GM12878 (cell line): ENCODE results near the gene SEMA7A. TPM values are rescaled to one million over a fixed set of nuclear protein-coding genes. Genes with fewer than 3 reads are reported as not detected.
A peak's percentile ranks its signal among the peaks of the same experiment; 100 is the strongest.

ENCODE experiments used
- ASH2L ChIP-seq: fragments of 300-600, 200-600 bp; sonication (generic); IDR thresholded peaks from 2 replicates; pipeline ENCODE4 v1.6.1; 2017; ENCODE audit warnings: low read depth, mild to moderate bottlenecking, borderline replicate concordance
- BCL11A ChIP-seq: IDR thresholded peaks from 2 replicates; pipeline ENCODE4 v1.6.1; 2011; ENCODE audit warnings: low read depth, low read length
- BCL3 ChIP-seq: IDR thresholded peaks from 2 replicates; pipeline ENCODE4 v1.6.1; 2011; ENCODE audit warnings: borderline replicate concordance, low read depth, mild to moderate bottlenecking, moderate library complexity, low read length; ENCODE audit not compliant: insufficient read depth, poor library complexity, severe bottlenecking
- CBX3 ChIP-seq: fragments of 200-600 bp; sonication (generic); IDR thresholded peaks from 2 replicates; pipeline ENCODE4 v1.6.1; 2016; ENCODE audit warnings: low read depth, borderline replicate concordance
- E2F4 ChIP-seq: IDR thresholded peaks from 2 replicates; pipeline ENCODE4 v1.6.1; 2012; ENCODE audit warnings: low read depth, low read length, improper control_type of control experiment
- EED ChIP-seq: sonication (generic); IDR thresholded peaks from 2 replicates; pipeline ENCODE4 v1.6.1; 2016; ENCODE audit warnings: antibody characterized with exemption, low read depth
- ELK1 ChIP-seq: IDR thresholded peaks from 2 replicates; pipeline ENCODE4 v1.6.1; 2012; ENCODE audit warnings: low read depth, low read length, improper control_type of control experiment
- ETV6 ChIP-seq, 2 experiments: fragments of 450-650 bp in 1 of 2; IDR thresholded peaks in 1 of 2; conservative IDR thresholded peaks in 1 of 2; 2 replicates each; pipeline ENCODE4 v1.6.1; 2014; ENCODE audit warnings: antibody characterized with exemption in 1 of 2, borderline replicate concordance in 1 of 2, low read depth in 1 of 2, mild to moderate bottlenecking in 1 of 2, moderate library complexity in 1 of 2
- HDAC6 ChIP-seq: fragments of 200-600 bp; sonication (generic); IDR thresholded peaks from one replicate; pipeline ENCODE4 v1.8.0; 2017; ENCODE audit warnings: antibody characterized with exemption; ENCODE audit not compliant: unreplicated experiment
- IRF3 ChIP-seq: fragments of 450-650 bp; IDR thresholded peaks from 2 replicates; pipeline ENCODE4 v1.6.1; 2014; ENCODE audit warnings: mild to moderate bottlenecking
- IRF5 ChIP-seq: fragments of 450-650 bp; IDR thresholded peaks from 2 replicates; pipeline ENCODE4 v1.6.1; 2017; ENCODE audit warnings: borderline replicate concordance
- JUNB ChIP-seq: IDR thresholded peaks from 2 replicates; pipeline ENCODE4 v1.6.1; 2016; ENCODE audit warnings: antibody characterized with exemption, mild to moderate bottlenecking
- JUND ChIP-seq: IDR thresholded peaks from 2 replicates; pipeline ENCODE4 v1.6.1; 2012; ENCODE audit warnings: low read depth, mild to moderate bottlenecking, low read length, improper control_type of control experiment, moderate library complexity
- MXI1 ChIP-seq: fragments of 150-350 bp; IDR thresholded peaks from 2 replicates; pipeline ENCODE4 v1.6.1; 2011; ENCODE audit warnings: low read depth, mild to moderate bottlenecking, inconsistent platforms, low read length, improper control_type of control experiment
- MYB ChIP-seq: fragments of 150-350 bp; IDR thresholded peaks from 2 replicates; pipeline ENCODE4 v1.6.1; 2014; ENCODE audit warnings: mild to moderate bottlenecking, low read depth, low read length, borderline replicate concordance
- NR2F1 ChIP-seq: fragments of 450-650 bp; conservative IDR thresholded peaks from 2 replicates; pipeline ENCODE4 v1.6.1; 2017; ENCODE audit warnings: mild to moderate bottlenecking
- POLR2A ChIP-seq: IDR thresholded peaks from 2 replicates; pipeline ENCODE4 v1.6.1; 2011; ENCODE audit warnings: low read depth, mild to moderate bottlenecking, low read length
- POLR2AphosphoS2 ChIP-seq: IDR thresholded peaks from 2 replicates; pipeline ENCODE4 v1.6.1; 2011; ENCODE audit warnings: low read depth, mild to moderate bottlenecking, low read length, improper control_type of control experiment, moderate library complexity
- SMAD1 ChIP-seq: fragments of 450-650 bp; IDR thresholded peaks from 2 replicates; pipeline ENCODE4 v1.6.1; 2018; ENCODE audit warnings: mild to moderate bottlenecking, low read depth; ENCODE audit not compliant: partially characterized antibody
- SREBF1 ChIP-seq: IDR thresholded peaks from 2 replicates; pipeline ENCODE4 v1.6.1; 2012; ENCODE audit warnings: mild to moderate bottlenecking, low read length
- SUZ12 ChIP-seq: fragments of 200-600 bp; sonication (generic); IDR thresholded peaks from one replicate; pipeline ENCODE4 v1.6.1; 2018; ENCODE audit warnings: antibody characterized with exemption, mild to moderate bottlenecking; ENCODE audit not compliant: unreplicated experiment
- USF1 ChIP-seq: IDR thresholded peaks from 2 replicates; pipeline ENCODE4 v1.6.1; 2011; ENCODE audit warnings: borderline replicate concordance, low read depth, mild to moderate bottlenecking, moderate library complexity, mixed read lengths, low read length; ENCODE audit not compliant: insufficient read depth; ENCODE audit errors: extremely low read length
- ZNF622 ChIP-seq: fragments of 450-650 bp; IDR thresholded peaks from 2 replicates; pipeline ENCODE4 v1.6.1; 2017; ENCODE audit warnings: mild to moderate bottlenecking, inconsistent platforms
- ZSCAN29 ChIP-seq: fragments of 450-650 bp; IDR thresholded peaks from 2 replicates; pipeline ENCODE4 v1.6.1; 2017; ENCODE audit warnings: mild to moderate bottlenecking, moderate library complexity
- polyA plus RNA-seq, 11 experiments: library from polyadenylated mRNA; depleted of rRNA in 4 of 11; unstranded in 6 of 11; stranded (reverse) in 5 of 11; fragments of >200 nt; fragmentation: Nextera tagmentation in 4 of 11; fragmentation: Illumina TruSeq in 1 of 11; extraction: Ambion mirVana in 4 of 11; extraction: Trizol in 1 of 11; gene quantifications; 1 replicate in 1 of 11; 2 replicates in 10 of 11; pipeline versions ENCODE4 v1.2.1 to v1.2.3, GENCODE V29; 2011 to 2016; ENCODE audit warnings: inconsistent platforms in 2 of 11, missing spikeins in 2 of 11, low read depth in 1 of 11
- total RNA-seq, 4 experiments: library from RNA; depleted of rRNA in 3 of 4; stranded (reverse); fragments of >200 nt in 3 of 4; fragmentation: Illumina TruSeq in 1 of 4; extraction: Trizol in 1 of 4; gene quantifications; 2 replicates each; pipeline versions ENCODE4 v1.2.1 to v1.2.3, GENCODE V29; 2013 to 2021

The SEMA7A gene
- total and polyA plus RNA-seq, 10 of the 15 experiments (the other 5 are each of a cell fraction or from before 2014, with no cell fraction given): 0.08 to 112 (median 53.5) TPM

GRCh38 chr15:74422652-74423430, 10.9 kb downstream of the SEMA7A start (continued):
- TF ChIP-seq EED: no peak
- TF ChIP-seq ZSCAN29: no peak
- TF ChIP-seq POLR2AphosphoS2: no peak
- no peak for TF ChIP-seq SMAD1
- no peak for TF ChIP-seq SUZ12
- no peak for TF ChIP-seq IRF3
- TF ChIP-seq BCL3: no peak
- TF ChIP-seq ETV6 (conservative IDR thresholded peaks at IDR 0.05 in 1 of 2, IDR thresholded peaks at IDR 0.05 in 1 of 2; ENCODE audit: borderline replicate concordance in 1 of 2, low read depth in 1 of 2): 0 out of 4 replicates have a peak, but pooled peaks of 1 of the 2 experiments have one; percentile 12
- TF ChIP-seq USF1: no peak
- TF ChIP-seq MYB: no peak
- TF ChIP-seq ELK1: no peak
- TF ChIP-seq MXI1: no peak
- TF ChIP-seq JUNB: no peak
- TF ChIP-seq POLR2A: peak; percentile 48
- no peak for TF ChIP-seq SREBF1
- TF ChIP-seq CBX3: no peak
- TF ChIP-seq ZNF622: no peak
- TF ChIP-seq JUND: no peak
- TF ChIP-seq ASH2L: no peak
- 0 out of 2 replicates have a peak, but pooled peaks have one; percentile 19 for TF ChIP-seq NR2F1
- no peak for TF ChIP-seq HDAC6
- TF ChIP-seq BCL11A: no peak
- TF ChIP-seq IRF5: no peak
- no peak for TF ChIP-seq E2F4
